ENCODE measurements around the gene MRPS18A. TPM values are rescaled to one million over a fixed set of nuclear protein-coding genes. Genes with fewer than 3 reads are reported as not detected.

The MRPS18A gene
- total and polyA plus RNA-seq, 9 of the 15 experiments (the other 6 are each of a cell fraction or from before 2014, with no cell fraction given) = 87.5 to 243 (median 125) TPM

DNA sequence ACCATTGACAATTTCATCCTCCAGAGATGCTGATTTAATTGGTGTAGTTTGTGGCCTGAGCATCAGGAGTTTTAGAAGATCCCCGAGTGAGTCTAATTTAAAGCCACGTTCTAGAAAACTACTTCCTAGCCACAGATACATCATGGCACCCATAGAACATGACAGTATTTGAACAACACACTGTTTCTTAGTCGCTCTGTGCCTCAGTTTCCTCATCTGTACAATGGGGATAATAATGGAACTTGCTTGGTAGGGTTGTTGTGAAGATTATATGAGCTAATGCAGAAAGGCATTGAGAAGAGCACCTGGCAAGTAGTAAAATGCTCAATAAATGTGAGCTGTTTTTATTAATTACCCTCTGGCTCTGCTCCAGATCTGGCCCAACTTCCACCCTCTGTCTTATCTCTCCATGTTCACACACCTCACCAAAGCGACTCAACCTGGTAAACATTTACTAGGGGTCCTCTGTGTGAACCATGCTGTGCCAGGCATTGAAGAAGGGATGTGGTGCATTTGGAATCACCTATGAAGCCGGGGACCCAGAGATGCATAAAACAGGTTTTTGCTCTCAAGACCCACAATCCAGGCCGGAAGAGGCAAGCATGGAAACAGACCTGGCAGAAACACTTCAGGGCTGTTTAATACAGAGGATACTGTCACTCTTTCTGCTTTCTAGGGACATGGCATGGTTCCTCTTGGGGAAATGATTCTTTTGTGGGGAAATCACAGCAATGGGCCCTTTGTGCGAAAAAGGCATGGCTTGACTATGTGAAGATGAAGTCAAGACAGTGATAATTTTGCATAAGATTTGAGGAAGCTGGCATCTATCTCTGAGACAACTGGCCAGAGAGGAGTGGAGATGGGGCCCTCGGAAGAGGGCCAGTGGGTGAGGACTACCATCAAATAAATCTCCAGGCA lies 16.2 kb upstream of the MRPS18A start:
- peak overlapping the region; percentile 98 for H2AFZ ChIP-seq (ENCODE audit: low read depth, low read length)
- 72% methylated on average over 8 of the region's 8 CpGs for WGBS (ENCODE audit: insufficient coverage, low coverage, missing lambda C conversion rate)

More for the DNA sequence above, 16.2 kb upstream of the MRPS18A start:
- Histone ChIP-seq H3K36me3 (ENCODE audit: control insufficient read depth, insufficient read depth, low read length) (no peaks in the 10 kb centered on the region), H3K4me3 (no peak overlapping the region), H3K27me3 (ENCODE audit: control insufficient read depth in 2 of 2, insufficient read depth in 2 of 2, low read length in 2 of 2) (no peaks in the 10 kb centered on the region), H3K79me2 (ENCODE audit: control insufficient read depth, insufficient read depth, low read length) (no peaks in the 10 kb centered on the region), H3K27ac (ENCODE audit: extremely low read depth, low read depth, low read length) (peak overlapping the region; percentile 75; the same call in 2 of the 3 replicates), H3K4me1 (replicated peaks in 1 of 2; ENCODE audit: control insufficient read depth in 2 of 2, insufficient read depth in 2 of 2, low read length in 2 of 2) (peaks cover 17 to 63% of the 10 kb centered on the region in 2 experiments), H3K9me1 (ENCODE audit: control insufficient read depth, insufficient read depth, low read length) (no peaks in the 10 kb centered on the region), H3K4me2 (ENCODE audit: insufficient read depth, low read length) (no peak overlapping the region), H3K9me3 (replicated peaks; ENCODE audit: control insufficient read depth, insufficient read depth, low read depth, low read length) (no peaks in the 10 kb centered on the region), H4K20me1 (replicated peaks; ENCODE audit: control insufficient read depth, insufficient read depth, low read length) (no peaks in the 10 kb centered on the region), H3K9ac (ENCODE audit: insufficient read depth in 1 of 2, low read depth in 2 of 2, low read length in 2 of 2) (peak overlapping the region in 1 of 2 experiments; percentile 69; a peak in 2 of 4 replicates)
- intact Hi-C loops (cut with micrococcal nuclease) = no loop called here
- ChIA-PET CTCF (ENCODE audit: low intra/inter-chr PET ratio) (interaction anchor here (0.5 kb wide), 1 partner anchor 77 kb away, joined by 3 read pairs; no protein-coding TSS in a partner anchor), POLR2A (interaction anchor here (0.8 to 1.7 kb wide), 6 partner anchors 11 to 79 kb away, joined by 3 to 5 read pairs (median 3); no protein-coding TSS in a partner anchor)
- peak; percentile 59 to 89; a peak in 3 of 4 replicates for TF ChIP-seq KDM1A (IDR thresholded peaks at IDR 0.05)
- no peak for TF ChIP-seq ZNF707 (CRISPR knock-in tag; conservative IDR thresholded peaks at IDR 0.05)
- peak; percentile 95 for TF ChIP-seq RBM25 (IDR thresholded peaks at IDR 0.05; ENCODE audit: low read depth, low read length, severe bottlenecking)
- TF ChIP-seq RCOR1 (IDR thresholded peaks at IDR 0.05; ENCODE audit: borderline replicate concordance in 1 of 2, low read depth in 2 of 2, low read length in 2 of 2) = peak; percentile 36 to 92; a peak in 2 of 4 replicates
- TF ChIP-seq BCOR (IDR thresholded peaks at IDR 0.05) = peak; percentile 98
- TF ChIP-seq CHD4 (IDR thresholded peaks at IDR 0.05; ENCODE audit: insufficient read depth, insufficient replicate concordance, low read depth, low read length, poor library complexity, severe bottlenecking) = peak; percentile 82
- peak; percentile 54 for TF ChIP-seq NFIC (IDR thresholded peaks at IDR 0.05)
- peak; percentile 96 for TF ChIP-seq ADNP (tag; IDR thresholded peaks at IDR 0.05)
- no peak for TF ChIP-seq NCOA1 (IDR thresholded peaks at IDR 0.05; ENCODE audit: low read depth)
- 0 out of 2 replicates have a peak, but pooled peaks have one; percentile 31 for TF ChIP-seq ILK (tag; IDR thresholded peaks at IDR 0.05; ENCODE audit: borderline replicate concordance, low read depth)
- TF ChIP-seq SMARCA5 (IDR thresholded peaks at IDR 0.05) = 0 out of 2 replicates have a peak, but pooled peaks have one; percentile 66
- no peak for TF ChIP-seq MYC (IDR thresholded peaks at IDR 0.05; ENCODE audit: low read depth, low read length)
- 0 out of 2 replicates have a peak, but pooled peaks have one; percentile 13 for TF ChIP-seq MYC (CRISPR knock-in tag; IDR thresholded peaks at IDR 0.05; ENCODE audit: borderline replicate concordance, low read depth)
- TF ChIP-seq PHF20 (IDR thresholded peaks at IDR 0.05; ENCODE audit: partially characterized antibody) = peak; percentile 32
- TF ChIP-seq ATF7 (IDR thresholded peaks at IDR 0.05) = no peak
- TF ChIP-seq, protein P1, sequence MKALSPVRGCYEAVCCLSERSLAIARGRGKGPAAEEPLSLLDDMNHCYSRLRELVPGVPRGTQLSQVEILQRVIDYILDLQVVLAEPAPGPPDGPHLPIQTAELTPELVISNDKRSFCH (CRISPR knock-in tag; IDR thresholded peaks at IDR 0.05) = no peak
- TF ChIP-seq, protein P1 (tag; IDR thresholded peaks at IDR 0.05) = 0 out of 2 replicates have a peak, but pooled peaks have one; percentile 9
- TF ChIP-seq CBX3 (IDR thresholded peaks at IDR 0.05; ENCODE audit: borderline replicate concordance in 1 of 2, low read length in 2 of 2) = peak in 1 of 2 experiments; percentile 56; a peak in 1 of 3 replicates
- no peak for TF ChIP-seq POLR2AphosphoS2 (IDR thresholded peaks at IDR 0.05; ENCODE audit: low read length)
- no peak for ATAC-seq
- in situ Hi-C loops (cut with MboI) = no loop called here
- no TSS peak for BruUV-seq (replicated peaks)
- FAIRE-seq = peak; percentile 11
- DNase-seq (ENCODE audit: extremely low read depth in 1 of 4, low spot score in 3 of 4) = no peak
